HepG2 (cell line): ENCODE data around the gene FAM9C. TPM values are rescaled to one million over a fixed set of nuclear protein-coding genes. Genes with fewer than 3 reads are reported as not detected.

Experiments
- ATAC-seq: fragments of 200-7000 bp; cut with Tn5 transposase; 3 replicates; pipeline ENCODE4 v1.9.1; 2020; ENCODE audit warnings: mild to moderate bottlenecking, moderate library complexity
- BruUV-seq: library from RNA; stranded (reverse); fragments of 400-500 nt; replicated peaks from 2 replicates; lab custom pipeline; 2021; lab: Mats Ljungman, UMichigan
- CTCF ChIA-PET: fragments of 300-600 bp; formaldehyde crosslinking; extraction: SDS; loops from one replicate; lab custom pipeline; 2021; ENCODE audit warnings: low total read pairs, inconsistent platforms, low intra/inter-chr PET ratio; lab: Yijun Ruan, JAX
- POLR2A ChIA-PET: fragments of 350-600 bp; sonication (Branson Sonifier 250); formaldehyde crosslinking; loops from one replicate; lab custom pipeline; 2020; ENCODE audit warnings: antibody characterized with exemption, inconsistent platforms; lab: Yijun Ruan, JAX
- DNase-seq: peaks from one replicate; pipeline ENCODE4 v3.0.0-alpha.2; 2015; ENCODE audit warnings: low spot score
- FAIRE-seq: peaks from 3 replicates; lab custom pipeline; 2011; peaks lifted over from hg19 to GRCh38; lab: Jason Lieb, UNC
- H2AFZ ChIP-seq: one replicate; pipeline ENCODE4 v1.6.1; 2011; ENCODE audit warnings: low read length, inconsistent platforms
- H3K27ac ChIP-seq: fragments of 300-600 bp; 3 replicates; pipeline ENCODE4 v1.8.0; 2011; ENCODE audit warnings: mixed run types, mild to moderate bottlenecking, mixed read lengths, low read length, inconsistent platforms; ENCODE audit not compliant: insufficient read depth; ENCODE audit errors: extremely low read length
- H3K27me3 ChIP-seq, 2 experiments: fragments of 200-600 bp in 1 of 2; 2 replicates in 1 of 2; 3 replicates in 1 of 2; pipeline versions ENCODE4 v1.6.0 to v1.8.0; 2011; ENCODE audit warnings: low read length in 2 of 2, mild to moderate bottlenecking in 2 of 2, moderate library complexity in 2 of 2, inconsistent platforms in 1 of 2; ENCODE audit not compliant: insufficient read depth in 2 of 2, control insufficient read depth in 1 of 2
- H3K36me3 ChIP-seq, 2 experiments: fragments of 200-600 bp in 1 of 2; replicated peaks in 1 of 2; 2 replicates in 1 of 2; 3 replicates in 1 of 2; pipeline versions ENCODE4 v1.5.1 to v1.8.0; 2011; ENCODE audit warnings: low read length in 2 of 2, inconsistent platforms in 1 of 2; ENCODE audit not compliant: insufficient read depth in 2 of 2, control insufficient read depth in 1 of 2
- H3K4me1 ChIP-seq: 2 replicates; pipeline ENCODE4 v1.5.1; 2012; ENCODE audit warnings: low read length, inconsistent platforms; ENCODE audit not compliant: insufficient read depth
- H3K4me2 ChIP-seq: 2 replicates; pipeline ENCODE4 v1.6.0; 2011; ENCODE audit warnings: low read depth, low read length, inconsistent platforms
- H3K4me3 ChIP-seq, 3 experiments: fragments of 200-600 bp in 1 of 3; sonication (generic), shearing (Covaris generic) in 1 of 3; replicated peaks in 1 of 3; 2 replicates each; pipeline ENCODE4 v1.5.1; 2011 to 2016; ENCODE audit warnings: low read length in 3 of 3, inconsistent platforms in 2 of 3, low read depth in 2 of 3, mild to moderate bottlenecking in 2 of 3, control low read depth in 1 of 3, mixed read lengths in 1 of 3; ENCODE audit not compliant: insufficient read depth in 1 of 3
- H3K79me2 ChIP-seq: one replicate; pipeline ENCODE4 v1.6.1; 2011; ENCODE audit warnings: low read length, inconsistent platforms; ENCODE audit not compliant: insufficient read depth
- H3K9ac ChIP-seq: 2 replicates; pipeline ENCODE4 v1.6.0; 2011; ENCODE audit warnings: mild to moderate bottlenecking, low read depth, low read length, inconsistent platforms; ENCODE audit not compliant: insufficient read depth
- H3K9me3 ChIP-seq: 2 replicates; pipeline ENCODE4 v1.5.1; 2012; ENCODE audit warnings: mild to moderate bottlenecking, low read length
- H4K20me1 ChIP-seq: 2 replicates; pipeline ENCODE4 v1.6.0; 2011; ENCODE audit warnings: inconsistent platforms, mild to moderate bottlenecking, low read length, moderate library complexity; ENCODE audit not compliant: insufficient read depth
- KLF12 ChIP-seq: sonication (generic); formaldehyde crosslinking; IDR thresholded peaks from 2 replicates; pipeline ENCODE4 v1.4.0; 2020; ENCODE audit warnings: missing genetic modification reagents, borderline replicate concordance
- MYC ChIP-seq: sonication (generic); formaldehyde crosslinking; IDR thresholded peaks from 2 replicates; pipeline ENCODE4 v1.9.0; 2021; ENCODE audit warnings: missing genetic modification reagents, borderline replicate concordance
- RCOR2 ChIP-seq: IDR thresholded peaks from 2 replicates; pipeline ENCODE4 v1.6.1; 2016; ENCODE audit warnings: missing biosample characterization, missing genetic modification reagents
- SP1 ChIP-seq, 2 experiments: fragments of 450-650 bp in 1 of 2; sonication (generic) in 1 of 2; formaldehyde crosslinking in 1 of 2; IDR thresholded peaks; 2 replicates each; pipeline versions ENCODE4 v1.4.0 to v1.6.1; 2016 to 2020; ENCODE audit warnings: missing genetic modification reagents in 1 of 2
- THYN1 ChIP-seq: sonication (generic); formaldehyde crosslinking; IDR thresholded peaks from 2 replicates; pipeline ENCODE4 v1.8.1; 2023; ENCODE audit warnings: low read depth, mild to moderate bottlenecking, moderate library complexity, missing genetic modification reagents, borderline replicate concordance
- ZMYM3 ChIP-seq: sonication (generic); formaldehyde crosslinking; IDR thresholded peaks from 2 replicates; pipeline ENCODE4 v1.5.1; 2020; ENCODE audit warnings: mild to moderate bottlenecking, missing genetic modification reagents
- ZNF24 ChIP-seq: fragments of 450-650 bp; IDR thresholded peaks from 2 replicates; pipeline ENCODE4 v1.6.1; 2017; ENCODE audit warnings: antibody characterized with exemption, mild to moderate bottlenecking
- ZNF251 ChIP-seq: sonication (generic); formaldehyde crosslinking; IDR thresholded peaks from 2 replicates; pipeline ENCODE4 v1.9.0; 2021; ENCODE audit warnings: mild to moderate bottlenecking, missing genetic modification reagents
- ZNF331 ChIP-seq: sonication (generic); formaldehyde crosslinking; IDR thresholded peaks from 2 replicates; pipeline ENCODE4 v1.4.0; 2020; ENCODE audit warnings: missing genetic modification reagents
- ZNF501 ChIP-seq: sonication (generic); formaldehyde crosslinking; IDR thresholded peaks from 2 replicates; pipeline ENCODE4 v1.5.1; 2020; ENCODE audit warnings: mild to moderate bottlenecking, moderate library complexity, missing genetic modification reagents
- ZNF780A ChIP-seq: sonication (generic); formaldehyde crosslinking; IDR thresholded peaks from 2 replicates; pipeline ENCODE4 v1.8.0; 2022; ENCODE audit warnings: mild to moderate bottlenecking, missing genetic modification reagents, moderate library complexity
- WGBS: methylation state at CpG from one replicate; pipeline ENCODE4 v1.1.6; 2017; ENCODE audit warnings: low lambda C conversion rate; 5-methylcytosine and 5-hydroxymethylcytosine counted together
- in situ Hi-C: cut with HindIII; loops from 2 replicates; pipeline ENCODE4 v1.10.0; 2017; ENCODE audit warnings: low pct_unique_long_range_greater_than_20kb; ENCODE audit not compliant: extremely low pct_ligation_motif_present
- intact Hi-C: fragments of 100-400 bp; cut with micrococcal nuclease; formaldehyde crosslinking; loops from one replicate; pipeline ENCODE4 v1.10.0; 2022; ENCODE audit not compliant: unreplicated experiment
- polyA plus RNA-seq, 8 experiments: library from polyadenylated mRNA; depleted of rRNA in 3 of 8; stranded (reverse) in 7 of 8; unstranded in 1 of 8; fragments of >200 nt; fragmentation: Illumina TruSeq in 4 of 8; extraction: Trizol in 4 of 8; gene quantifications; 2 replicates each; pipeline versions ENCODE4 v1.2.1 to v1.2.3, GENCODE V29; 2011 to 2016; ENCODE audit warnings: low read depth in 4 of 8, missing spikeins in 1 of 8, mixed read lengths in 1 of 8; ENCODE audit not compliant: insufficient read depth in 1 of 8
- total RNA-seq, 5 experiments: library from RNA; depleted of rRNA; stranded (reverse); fragments of >200 nt; fragmentation: Illumina TruSeq; extraction: Trizol; gene quantifications; 2 replicates each; pipeline ENCODE4 v1.2.3, GENCODE V29; 2016; ENCODE audit warnings: low read depth in 1 of 5
- TF ChIP-seq, protein P1 (sequence below): sonication (generic); formaldehyde crosslinking; IDR thresholded peaks from 2 replicates; pipeline ENCODE4 v1.4.0; 2020; ENCODE audit warnings: missing genetic modification reagents, mild to moderate bottlenecking, borderline replicate concordance
- TF ChIP-seq, protein P2 (sequence below): fragments of 450-650 bp; IDR thresholded peaks from 2 replicates; pipeline ENCODE4 v1.6.1; 2017
- TF ChIP-seq, protein P3 (sequence below): sonication (generic); formaldehyde crosslinking; IDR thresholded peaks from 2 replicates; pipeline ENCODE4 v1.5.1; 2020; ENCODE audit warnings: mild to moderate bottlenecking, missing genetic modification reagents
- TF ChIP-seq, protein P4 (sequence below): sonication (generic); formaldehyde crosslinking; IDR thresholded peaks from 2 replicates; pipeline ENCODE4 v1.4.0; 2020; ENCODE audit warnings: missing genetic modification reagents
- TF ChIP-seq, protein P5 (sequence below): sonication (generic); formaldehyde crosslinking; IDR thresholded peaks from 2 replicates; pipeline ENCODE4 v1.4.0; 2020; ENCODE audit warnings: missing genetic modification reagents; ENCODE audit errors: not compliant biosample characterization

Gene FAM9C
- total and polyA plus RNA-seq, 2 of the 13 experiments (the other 11 are each of a cell fraction or from before 2014, with no cell fraction given), result not detected

DNA sequence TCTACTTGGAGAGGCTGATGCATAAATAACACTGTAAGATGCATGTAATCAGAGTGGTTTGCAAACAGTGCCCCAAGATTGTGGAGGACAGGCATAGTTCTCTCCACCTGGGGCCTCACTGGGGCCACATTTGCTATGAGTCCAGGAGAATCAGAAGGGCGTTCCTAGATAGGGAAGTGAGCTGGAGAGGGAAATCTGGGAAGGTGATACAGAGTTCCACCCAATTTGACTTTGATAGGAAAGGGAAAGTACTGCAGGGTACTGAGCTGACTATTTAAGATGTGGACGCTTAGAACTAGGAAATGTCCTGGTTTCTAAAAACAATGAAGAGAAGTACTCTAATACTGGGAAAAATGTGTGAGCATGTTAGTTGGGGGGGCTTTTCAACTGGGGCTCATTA is 33.9 kb downstream of the FAM9C start:
- BruUV-seq, result no TSS peak
- in situ Hi-C loops (no loop called here), intact Hi-C loops (no loop called here)
- Histone ChIP-seq H3K4me1 (peaks cover 12% of the 10 kb centered on the region), H3K79me2 (no peaks in the 10 kb centered on the region), H3K9me3 (no peaks in the 10 kb centered on the region), H2AFZ (no peak overlapping the region), H4K20me1 (no peaks in the 10 kb centered on the region), H3K4me3 (no peak overlapping the region), H3K27ac (no peak overlapping the region), H3K4me2 (no peak overlapping the region), H3K36me3 (no peaks in the 10 kb centered on the region), H3K27me3 (no peaks in the 10 kb centered on the region), H3K9ac (no peak overlapping the region)
- no peak for DNase-seq
- CTCF ChIA-PET, result no interaction called here
- POLR2A ChIA-PET, result no interaction called here
- FAIRE-seq, result no peak
- TF ChIP-seq, protein P1, sequence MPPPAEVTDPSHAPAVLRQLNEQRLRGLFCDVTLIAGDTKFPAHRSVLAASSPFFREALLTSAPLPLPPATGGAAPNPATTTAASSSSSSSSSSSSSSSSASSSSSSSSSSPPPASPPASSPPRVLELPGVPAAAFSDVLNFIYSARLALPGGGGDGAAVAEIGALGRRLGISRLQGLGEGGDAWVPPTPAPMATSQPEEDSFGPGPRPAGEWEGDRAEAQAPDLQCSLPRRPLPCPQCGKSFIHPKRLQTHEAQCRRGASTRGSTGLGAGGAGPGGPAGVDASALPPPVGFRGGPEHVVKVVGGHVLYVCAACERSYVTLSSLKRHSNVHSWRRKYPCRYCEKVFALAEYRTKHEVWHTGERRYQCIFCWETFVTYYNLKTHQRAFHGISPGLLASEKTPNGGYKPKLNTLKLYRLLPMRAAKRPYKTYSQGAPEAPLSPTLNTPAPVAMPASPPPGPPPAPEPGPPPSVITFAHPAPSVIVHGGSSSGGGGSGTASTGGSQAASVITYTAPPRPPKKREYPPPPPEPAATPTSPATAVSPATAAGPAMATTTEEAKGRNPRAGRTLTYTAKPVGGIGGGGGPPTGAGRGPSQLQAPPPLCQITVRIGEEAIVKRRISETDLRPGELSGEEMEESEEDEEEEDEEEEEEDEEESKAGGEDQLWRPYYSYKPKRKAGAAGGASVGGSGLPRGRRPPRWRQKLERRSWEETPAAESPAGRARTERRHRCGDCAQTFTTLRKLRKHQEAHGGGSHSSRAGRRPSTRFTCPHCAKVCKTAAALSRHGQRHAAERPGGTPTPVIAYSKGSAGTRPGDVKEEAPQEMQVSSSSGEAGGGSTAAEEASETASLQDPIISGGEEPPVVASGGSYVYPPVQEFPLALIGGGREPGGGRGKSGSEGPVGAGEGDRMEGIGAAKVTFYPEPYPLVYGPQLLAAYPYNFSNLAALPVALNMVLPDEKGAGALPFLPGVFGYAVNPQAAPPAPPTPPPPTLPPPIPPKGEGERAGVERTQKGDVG, result no peak
- TF ChIP-seq ZNF501 (CRISPR knock-in tag), result no peak
- TF ChIP-seq ZNF251 (CRISPR knock-in tag), result no peak
- no peak for TF ChIP-seq SP1 (IDR thresholded peaks at IDR 0.05)
- no peak for TF ChIP-seq SP1 (CRISPR knock-in tag; IDR thresholded peaks at IDR 0.05)
- TF ChIP-seq ZMYM3 (CRISPR knock-in tag), result no peak
- no peak for TF ChIP-seq THYN1 (CRISPR knock-in tag)
- no peak for TF ChIP-seq ZNF780A (CRISPR knock-in tag)
- no peak for TF ChIP-seq KLF12 (CRISPR knock-in tag)
- TF ChIP-seq, protein P2, sequence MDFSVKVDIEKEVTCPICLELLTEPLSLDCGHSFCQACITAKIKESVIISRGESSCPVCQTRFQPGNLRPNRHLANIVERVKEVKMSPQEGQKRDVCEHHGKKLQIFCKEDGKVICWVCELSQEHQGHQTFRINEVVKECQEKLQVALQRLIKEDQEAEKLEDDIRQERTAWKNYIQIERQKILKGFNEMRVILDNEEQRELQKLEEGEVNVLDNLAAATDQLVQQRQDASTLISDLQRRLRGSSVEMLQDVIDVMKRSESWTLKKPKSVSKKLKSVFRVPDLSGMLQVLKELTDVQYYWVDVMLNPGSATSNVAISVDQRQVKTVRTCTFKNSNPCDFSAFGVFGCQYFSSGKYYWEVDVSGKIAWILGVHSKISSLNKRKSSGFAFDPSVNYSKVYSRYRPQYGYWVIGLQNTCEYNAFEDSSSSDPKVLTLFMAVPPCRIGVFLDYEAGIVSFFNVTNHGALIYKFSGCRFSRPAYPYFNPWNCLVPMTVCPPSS, result no peak
- TF ChIP-seq ZNF331 (CRISPR knock-in tag), result no peak
- TF ChIP-seq, protein P3, sequence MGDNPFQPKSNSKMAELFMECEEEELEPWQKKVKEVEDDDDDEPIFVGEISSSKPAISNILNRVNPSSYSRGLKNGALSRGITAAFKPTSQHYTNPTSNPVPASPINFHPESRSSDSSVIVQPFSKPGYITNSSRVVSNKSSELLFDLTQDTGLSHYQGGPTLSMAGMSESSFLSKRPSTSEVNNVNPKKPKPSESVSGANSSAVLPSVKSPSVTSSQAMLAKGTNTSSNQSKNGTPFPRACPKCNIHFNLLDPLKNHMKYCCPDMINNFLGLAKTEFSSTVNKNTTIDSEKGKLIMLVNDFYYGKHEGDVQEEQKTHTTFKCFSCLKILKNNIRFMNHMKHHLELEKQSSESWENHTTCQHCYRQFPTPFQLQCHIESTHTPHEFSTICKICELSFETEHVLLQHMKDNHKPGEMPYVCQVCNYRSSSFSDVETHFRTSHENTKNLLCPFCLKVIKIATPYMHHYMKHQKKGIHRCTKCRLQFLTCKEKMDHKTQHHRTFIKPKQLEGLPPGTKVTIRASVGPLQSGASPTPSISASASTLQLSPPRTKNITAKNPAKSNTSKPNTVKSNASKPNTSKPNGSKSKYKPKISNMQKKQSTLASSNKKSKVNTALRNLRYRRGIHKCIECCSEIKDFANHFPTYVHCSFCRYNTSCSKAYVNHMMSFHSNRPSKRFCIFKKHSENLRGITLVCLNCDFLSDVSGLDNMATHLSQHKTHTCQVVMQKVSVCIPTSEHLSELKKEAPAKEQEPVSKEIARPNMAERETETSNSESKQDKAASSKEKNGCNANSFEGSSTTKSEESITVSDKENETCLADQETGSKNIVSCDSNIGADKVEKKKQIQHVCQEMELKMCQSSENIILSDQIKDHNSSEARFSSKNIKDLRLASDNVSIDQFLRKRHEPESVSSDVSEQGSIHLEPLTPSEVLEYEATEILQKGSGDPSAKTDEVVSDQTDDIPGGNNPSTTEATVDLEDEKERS (CRISPR knock-in tag), result no peak
- no peak for TF ChIP-seq RCOR2
- TF ChIP-seq, protein P4, sequence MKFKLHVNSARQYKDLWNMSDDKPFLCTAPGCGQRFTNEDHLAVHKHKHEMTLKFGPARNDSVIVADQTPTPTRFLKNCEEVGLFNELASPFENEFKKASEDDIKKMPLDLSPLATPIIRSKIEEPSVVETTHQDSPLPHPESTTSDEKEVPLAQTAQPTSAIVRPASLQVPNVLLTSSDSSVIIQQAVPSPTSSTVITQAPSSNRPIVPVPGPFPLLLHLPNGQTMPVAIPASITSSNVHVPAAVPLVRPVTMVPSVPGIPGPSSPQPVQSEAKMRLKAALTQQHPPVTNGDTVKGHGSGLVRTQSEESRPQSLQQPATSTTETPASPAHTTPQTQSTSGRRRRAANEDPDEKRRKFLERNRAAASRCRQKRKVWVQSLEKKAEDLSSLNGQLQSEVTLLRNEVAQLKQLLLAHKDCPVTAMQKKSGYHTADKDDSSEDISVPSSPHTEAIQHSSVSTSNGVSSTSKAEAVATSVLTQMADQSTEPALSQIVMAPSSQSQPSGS (CRISPR knock-in tag), result no peak
- TF ChIP-seq ZNF24, result no peak
- TF ChIP-seq, protein P5, sequence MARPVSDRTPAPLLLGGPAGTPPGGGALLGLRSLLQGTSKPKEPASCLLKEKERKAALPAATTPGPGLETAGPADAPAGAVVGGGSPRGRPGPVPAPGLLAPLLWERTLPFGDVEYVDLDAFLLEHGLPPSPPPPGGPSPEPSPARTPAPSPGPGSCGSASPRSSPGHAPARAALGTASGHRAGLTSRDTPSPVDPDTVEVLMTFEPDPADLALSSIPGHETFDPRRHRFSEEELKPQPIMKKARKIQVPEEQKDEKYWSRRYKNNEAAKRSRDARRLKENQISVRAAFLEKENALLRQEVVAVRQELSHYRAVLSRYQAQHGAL (CRISPR knock-in tag), result no peak
- TF ChIP-seq MYC (CRISPR knock-in tag), result no peak
- no peak for ATAC-seq
- WGBS, result 51% methylated on average over 2 of the region's 2 CpGs
